GM23338 (cell line): Measurements from ENCODE around the gene RGPD4. TPM values are rescaled to one million over a fixed set of nuclear protein-coding genes. Genes with fewer than 3 reads are reported as not detected.
A peak's percentile ranks its signal among the peaks of the same experiment; 100 is the strongest.

Source experiments
- ATAC-seq: fragments of 200-7000 bp; cut with Tn5 transposase; 3 replicates; pipeline ENCODE4 v1.9.1; 2020
- DNase-seq: peaks from one replicate; pipeline ENCODE4 v3.0.0-alpha.2; 2015; ENCODE audit warnings: low spot score
- H2AFZ ChIP-seq: fragments of 200-600 bp; sonication (generic); 2 replicates; pipeline ENCODE4 v1.8.0; 2016; ENCODE audit warnings: antibody characterized with exemption, mild to moderate bottlenecking, moderate library complexity
- H3F3A ChIP-seq: fragments of 200-600 bp; sonication (generic); replicated peaks from 2 replicates; pipeline ENCODE4 v1.8.0; 2017; ENCODE audit warnings: antibody characterized with exemption, mixed run types, low read depth
- H3K27ac ChIP-seq: fragments of 200-600 bp; sonication (generic); 2 replicates; pipeline ENCODE4 v1.6.1; 2016; ENCODE audit warnings: low read depth
- H3K27me3 ChIP-seq: fragments of 200-600 bp; sonication (generic); 2 replicates; pipeline ENCODE4 v1.8.0; 2016; ENCODE audit warnings: mild to moderate bottlenecking, mixed run types, moderate library complexity; ENCODE audit not compliant: insufficient read depth
- H3K36me3 ChIP-seq: fragments of 200-600 bp; sonication (generic); 2 replicates; pipeline ENCODE4 v1.8.0; 2016; ENCODE audit warnings: mild to moderate bottlenecking; ENCODE audit not compliant: insufficient read depth
- H3K4me1 ChIP-seq: fragments of 200-600 bp; sonication (generic); 2 replicates; pipeline ENCODE4 v1.8.0; 2016; ENCODE audit warnings: mild to moderate bottlenecking, moderate library complexity; ENCODE audit not compliant: insufficient read depth
- H3K4me2 ChIP-seq: fragments of 200-600 bp; sonication (generic); 2 replicates; pipeline ENCODE4 v1.7.1; 2017; ENCODE audit warnings: mixed run types
- H3K4me3 ChIP-seq: fragments of 200-600 bp; sonication (generic); 2 replicates; pipeline ENCODE4 v1.6.1; 2016; ENCODE audit warnings: mixed run types
- H3K79me2 ChIP-seq: fragments of 200-600 bp; sonication (generic); replicated peaks from 2 replicates; pipeline ENCODE4 v1.8.0; 2017; ENCODE audit warnings: mild to moderate bottlenecking; ENCODE audit not compliant: insufficient read depth
- H3K9me2 ChIP-seq: fragments of 200-600 bp; sonication (generic); 2 replicates; pipeline ENCODE4 v1.8.0; 2017; ENCODE audit not compliant: insufficient read depth
- H4K20me1 ChIP-seq: fragments of 200-600 bp; sonication (generic); replicated peaks from 2 replicates; pipeline ENCODE4 v1.8.0; 2017; ENCODE audit warnings: mild to moderate bottlenecking; ENCODE audit not compliant: insufficient read depth
- H3K27ac Mint-ChIP-seq: 2 replicates; pipeline ENCODE4 v1.8.0; 2020; ENCODE audit warnings: inconsistent platforms, mild to moderate bottlenecking, moderate library complexity, mixed read lengths
- H3K27me3 Mint-ChIP-seq: 3 replicates; pipeline ENCODE4 v1.8.0; 2022; ENCODE audit warnings: low read depth, mild to moderate bottlenecking, moderate library complexity, mixed read lengths, inconsistent platforms; ENCODE audit not compliant: insufficient read depth, poor library complexity
- H3K36me3 Mint-ChIP-seq: 3 replicates; pipeline ENCODE4 v1.8.0; 2021; ENCODE audit warnings: low read depth, mild to moderate bottlenecking, inconsistent platforms, moderate library complexity, mixed read lengths
- H3K4me1 Mint-ChIP-seq: 3 replicates; pipeline ENCODE4 v1.8.0; 2020; ENCODE audit warnings: mild to moderate bottlenecking, inconsistent platforms, mixed read lengths
- H3K4me3 Mint-ChIP-seq: 3 replicates; pipeline ENCODE4 v1.8.0; 2021; ENCODE audit warnings: moderate library complexity, mild to moderate bottlenecking, inconsistent platforms, mixed read lengths
- H3K9me3 Mint-ChIP-seq: 3 replicates; pipeline ENCODE4 v1.8.0; 2020; ENCODE audit warnings: moderate library complexity, mild to moderate bottlenecking, inconsistent platforms, mixed read lengths
- CREB1 ChIP-seq: fragments of 250-450 bp; sonication (Bioruptor Pico); IDR thresholded peaks from 2 replicates; pipeline ENCODE4 v1.5.0; 2020; ENCODE audit warnings: low read depth, mild to moderate bottlenecking, moderate library complexity
- EZH2 ChIP-seq: fragments of 200-600 bp; sonication (generic); IDR thresholded peaks from one replicate; pipeline ENCODE4 v1.8.0; 2017; ENCODE audit warnings: antibody characterized with exemption, mild to moderate bottlenecking, low read depth; ENCODE audit not compliant: unreplicated experiment
- EZH2phosphoT487 ChIP-seq: fragments of 200-600 bp; sonication (generic); IDR thresholded peaks from one replicate; pipeline ENCODE4 v1.8.1; 2018; ENCODE audit warnings: antibody characterized with exemption; ENCODE audit not compliant: unreplicated experiment
- JUNB ChIP-seq: IDR thresholded peaks from one replicate; pipeline ENCODE4 v1.6.1; 2016; ENCODE audit warnings: antibody characterized with exemption; ENCODE audit not compliant: unreplicated experiment
- NANOG ChIP-seq: IDR thresholded peaks from 2 replicates; pipeline ENCODE4 v1.6.1; 2016; ENCODE audit warnings: antibody characterized with exemption, borderline replicate concordance
- POLR2AphosphoS5 ChIP-seq: IDR thresholded peaks from 2 replicates; pipeline ENCODE4 v1.6.1; 2016; ENCODE audit warnings: antibody characterized with exemption, low read depth
- ZNF114 ChIP-seq: fragments of 250-450 bp; sonication (Bioruptor Pico); IDR thresholded peaks from 2 replicates; pipeline ENCODE4 v1.5.0; 2020; ENCODE audit warnings: mild to moderate bottlenecking, moderate library complexity
- ZNF462 ChIP-seq: fragments of 250-450 bp; sonication (Bioruptor Pico); IDR thresholded peaks from 2 replicates; pipeline ENCODE4 v1.5.0; 2020; ENCODE audit warnings: mild to moderate bottlenecking, moderate library complexity
- polyA plus RNA-seq: library from polyadenylated mRNA; unstranded; fragments of >200 nt; fragmentation: Nextera tagmentation; extraction: Ambion mirVana; gene quantifications from 2 replicates; pipeline ENCODE4 v1.2.1, GENCODE V29; 2016
- total RNA-seq: library from RNA; depleted of rRNA; stranded (reverse); fragments of >200 nt; shearing (Covaris generic); gene quantifications from 2 replicates; pipeline ENCODE4 v1.2.3, GENCODE V29; 2014
- TF ChIP-seq, protein P1 (sequence below): IDR thresholded peaks from one replicate; pipeline ENCODE4 v1.6.1; 2018; ENCODE audit warnings: antibody characterized with exemption; ENCODE audit not compliant: unreplicated experiment
- TF ChIP-seq, protein P2 (sequence below), 2 experiments: fragments of 200-600 bp in 1 of 2; sonication (generic) in 1 of 2; conservative IDR thresholded peaks; 2 replicates each; pipeline versions ENCODE4 v1.5.1 to v1.6.1; 2016 to 2017; ENCODE audit warnings: antibody characterized with exemption in 2 of 2, low read depth in 2 of 2, mild to moderate bottlenecking in 2 of 2, moderate library complexity in 1 of 2

The RGPD4 gene
- total and polyA plus RNA-seq, 2 experiments from 2014 or later, result not detected

DNA sequence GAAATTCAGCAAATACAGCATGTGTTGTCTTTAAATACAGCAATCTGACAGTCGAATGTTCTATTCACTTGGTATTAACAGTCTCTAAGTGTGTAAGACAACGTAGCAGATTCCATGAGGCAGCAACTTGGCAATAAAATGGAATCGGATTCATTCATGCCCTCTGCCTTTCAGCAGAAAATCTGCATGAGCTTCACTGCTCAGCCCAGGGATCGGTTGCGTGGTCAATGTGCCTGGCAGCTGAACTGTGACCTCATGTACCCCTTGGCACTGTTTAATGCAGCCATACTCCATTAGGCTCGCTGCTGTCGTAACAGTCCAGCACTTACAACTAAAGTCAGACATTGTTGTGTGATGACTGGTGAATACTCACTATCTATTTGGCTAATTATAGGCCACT lies 17.7 kb upstream of the RGPD4 start (continued):
- TF ChIP-seq, protein P1, sequence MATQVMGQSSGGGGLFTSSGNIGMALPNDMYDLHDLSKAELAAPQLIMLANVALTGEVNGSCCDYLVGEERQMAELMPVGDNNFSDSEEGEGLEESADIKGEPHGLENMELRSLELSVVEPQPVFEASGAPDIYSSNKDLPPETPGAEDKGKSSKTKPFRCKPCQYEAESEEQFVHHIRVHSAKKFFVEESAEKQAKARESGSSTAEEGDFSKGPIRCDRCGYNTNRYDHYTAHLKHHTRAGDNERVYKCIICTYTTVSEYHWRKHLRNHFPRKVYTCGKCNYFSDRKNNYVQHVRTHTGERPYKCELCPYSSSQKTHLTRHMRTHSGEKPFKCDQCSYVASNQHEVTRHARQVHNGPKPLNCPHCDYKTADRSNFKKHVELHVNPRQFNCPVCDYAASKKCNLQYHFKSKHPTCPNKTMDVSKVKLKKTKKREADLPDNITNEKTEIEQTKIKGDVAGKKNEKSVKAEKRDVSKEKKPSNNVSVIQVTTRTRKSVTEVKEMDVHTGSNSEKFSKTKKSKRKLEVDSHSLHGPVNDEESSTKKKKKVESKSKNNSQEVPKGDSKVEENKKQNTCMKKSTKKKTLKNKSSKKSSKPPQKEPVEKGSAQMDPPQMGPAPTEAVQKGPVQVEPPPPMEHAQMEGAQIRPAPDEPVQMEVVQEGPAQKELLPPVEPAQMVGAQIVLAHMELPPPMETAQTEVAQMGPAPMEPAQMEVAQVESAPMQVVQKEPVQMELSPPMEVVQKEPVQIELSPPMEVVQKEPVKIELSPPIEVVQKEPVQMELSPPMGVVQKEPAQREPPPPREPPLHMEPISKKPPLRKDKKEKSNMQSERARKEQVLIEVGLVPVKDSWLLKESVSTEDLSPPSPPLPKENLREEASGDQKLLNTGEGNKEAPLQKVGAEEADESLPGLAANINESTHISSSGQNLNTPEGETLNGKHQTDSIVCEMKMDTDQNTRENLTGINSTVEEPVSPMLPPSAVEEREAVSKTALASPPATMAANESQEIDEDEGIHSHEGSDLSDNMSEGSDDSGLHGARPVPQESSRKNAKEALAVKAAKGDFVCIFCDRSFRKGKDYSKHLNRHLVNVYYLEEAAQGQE, result no peak
- TF ChIP-seq, protein P2, sequence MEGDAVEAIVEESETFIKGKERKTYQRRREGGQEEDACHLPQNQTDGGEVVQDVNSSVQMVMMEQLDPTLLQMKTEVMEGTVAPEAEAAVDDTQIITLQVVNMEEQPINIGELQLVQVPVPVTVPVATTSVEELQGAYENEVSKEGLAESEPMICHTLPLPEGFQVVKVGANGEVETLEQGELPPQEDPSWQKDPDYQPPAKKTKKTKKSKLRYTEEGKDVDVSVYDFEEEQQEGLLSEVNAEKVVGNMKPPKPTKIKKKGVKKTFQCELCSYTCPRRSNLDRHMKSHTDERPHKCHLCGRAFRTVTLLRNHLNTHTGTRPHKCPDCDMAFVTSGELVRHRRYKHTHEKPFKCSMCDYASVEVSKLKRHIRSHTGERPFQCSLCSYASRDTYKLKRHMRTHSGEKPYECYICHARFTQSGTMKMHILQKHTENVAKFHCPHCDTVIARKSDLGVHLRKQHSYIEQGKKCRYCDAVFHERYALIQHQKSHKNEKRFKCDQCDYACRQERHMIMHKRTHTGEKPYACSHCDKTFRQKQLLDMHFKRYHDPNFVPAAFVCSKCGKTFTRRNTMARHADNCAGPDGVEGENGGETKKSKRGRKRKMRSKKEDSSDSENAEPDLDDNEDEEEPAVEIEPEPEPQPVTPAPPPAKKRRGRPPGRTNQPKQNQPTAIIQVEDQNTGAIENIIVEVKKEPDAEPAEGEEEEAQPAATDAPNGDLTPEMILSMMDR (conservative IDR thresholded peaks at IDR 0.05; ENCODE audit: low read depth in 2 of 2), result no peak
- no peak for TF ChIP-seq EZH2
- TF ChIP-seq CREB1 (CRISPR knock-in tag), result no peak
- TF ChIP-seq ZNF114 (CRISPR knock-in tag), result no peak
- no peak for TF ChIP-seq NANOG

GRCh38 chr2:107809835-107810234 lies 16.9 kb upstream of the RGPD4 start:
- H3K27me3 Mint-ChIP-seq, result peaks cover 5% of the 10 kb centered on the region
- peaks cover 13% of the 10 kb centered on the region for H3K4me1 Mint-ChIP-seq
- no peak overlapping the region for H3K4me3 Mint-ChIP-seq
- H3K4me1 ChIP-seq, result peaks cover 10% of the 10 kb centered on the region
- ATAC-seq (no peak), DNase-seq (no peak)
- no peaks in the 10 kb centered on the region; the same call in 2 of the 3 replicates for H3K36me3 Mint-ChIP-seq
- no peak overlapping the region for H3K27ac Mint-ChIP-seq
- no peaks in the 10 kb centered on the region for H3K79me2 ChIP-seq
- no peak overlapping the region for H3K27ac ChIP-seq
- H2AFZ ChIP-seq, result peak overlapping the region; percentile 47; the same call in 1 of the 2 replicates
- no peaks in the 10 kb centered on the region for H3K9me2 ChIP-seq
- H3K4me2 ChIP-seq, result no peak overlapping the region
- no peak overlapping the region for H3K4me3 ChIP-seq
- H3K9me3 Mint-ChIP-seq, result peaks cover 7% of the 10 kb centered on the region; the same call in 2 of the 3 replicates
- H3K36me3 ChIP-seq, result no peaks in the 10 kb centered on the region
- no peaks in the 10 kb centered on the region for H4K20me1 ChIP-seq
- H3F3A ChIP-seq, result no peaks in the 10 kb centered on the region
- no peaks in the 10 kb centered on the region for H3K27me3 ChIP-seq
- no peak for TF ChIP-seq POLR2AphosphoS5
- TF ChIP-seq JUNB, result no peak
- TF ChIP-seq NANOG, result no peak
- TF ChIP-seq EZH2phosphoT487, result no peak
- TF ChIP-seq, protein P1, result no peak
- TF ChIP-seq ZNF114 (CRISPR knock-in tag), result no peak
- no peak for TF ChIP-seq ZNF462 (CRISPR knock-in tag)
